HG03045 (cell line): ENCODE results near the gene CEP85L.

ENCODE experiments used
- ATAC-seq: cut with Tn5 transposase; IDR thresholded peaks from one replicate; pipeline ENCODE4 v1.9.1; 2021; ENCODE audit warnings: mild to moderate bottlenecking, moderate library complexity; ENCODE audit not compliant: unreplicated experiment

Gene CEP85L

GRCh38 chr6:118651282-118652050, at the start of gene CEP85L:
Gene CEP85L (minus strand): TSS chr6:118651591. CDS start chr6:118651269, 322 bp downstream.
- ATAC-seq = peak; percentile 89

GRCh38 chr6:118700531-118700930, 49.1 kb upstream of the CEP85L start:
- ATAC-seq = no peak

GRCh38 chr6:118697554-118697953, 46.2 kb upstream of the CEP85L start:
- no peak for ATAC-seq

GRCh38 chr6:118696271-118696670, 44.9 kb upstream of the CEP85L start:
- no peak for ATAC-seq

GRCh38 chr6:118693562-118693961, 42.2 kb upstream of the CEP85L start:
- ATAC-seq = no peak

- ATAC-seq = no peak
Observed at GRCh38 chr6:118685823-118686449, 34.5 kb upstream of the CEP85L start.

- ATAC-seq = no peak
Observed at GRCh38 chr6:118683881-118684872, 32.8 kb upstream of the CEP85L start.

- no peak for ATAC-seq
Observed at GRCh38 chr6:118680452-118681095, 29.2 kb upstream of the CEP85L start.

GRCh38 chr6:118679327-118679901, 28.0 kb upstream of the CEP85L start:
- no peak for ATAC-seq

GRCh38 chr6:118678866-118679265, 27.5 kb upstream of the CEP85L start:
- ATAC-seq = no peak

GRCh38 chr6:118677193-118677592, 25.8 kb upstream of the CEP85L start:
- no peak for ATAC-seq

GRCh38 chr6:118675225-118675624, 23.8 kb upstream of the CEP85L start:
- no peak for ATAC-seq

- no peak for ATAC-seq
Observed at GRCh38 chr6:118674772-118675171, 23.4 kb upstream of the CEP85L start.

- ATAC-seq = no peak
Observed at GRCh38 chr6:118672678-118673077, 21.3 kb upstream of the CEP85L start.

- no peak for ATAC-seq
Observed at GRCh38 chr6:118669561-118669960, 18.2 kb upstream of the CEP85L start.

- no peak for ATAC-seq
Observed at GRCh38 chr6:118668761-118669385, 17.5 kb upstream of the CEP85L start.

- ATAC-seq = no peak
Observed at GRCh38 chr6:118667988-118668387, 16.6 kb upstream of the CEP85L start.

- ATAC-seq = peak; percentile 16
Observed at GRCh38 chr6:118665011-118665410, 13.6 kb upstream of the CEP85L start.

GRCh38 chr6:118663993-118664985, 12.9 kb upstream of the CEP85L start:
- ATAC-seq = peak; percentile 52
